Keratinocyte (primary cell): ENCODE measurements around the gene ADORA2B. TPM values are rescaled to one million over a fixed set of nuclear protein-coding genes. Genes with fewer than 3 reads are reported as not detected.

ENCODE experiments used
- DNase-seq: peaks from one replicate; pipeline ENCODE4 v3.0.0-alpha.2; 2011; ENCODE audit warnings: low read depth, missing footprints, low spot score
- FAIRE-seq: peaks from 2 replicates; lab custom pipeline; 2011; peaks lifted over from hg19 to GRCh38; lab: Jason Lieb, UNC
- H2AFZ ChIP-seq: 2 replicates; pipeline ENCODE4 v1.6.0; 2012; ENCODE audit warnings: low read length, control low read depth, inconsistent platforms; ENCODE audit not compliant: control insufficient read depth
- H3K27ac ChIP-seq: 2 replicates; pipeline ENCODE4 v1.5.1; 2011; ENCODE audit warnings: low read length; ENCODE audit not compliant: control insufficient read depth, insufficient read depth
- H3K27me3 ChIP-seq: 3 replicates; pipeline ENCODE4 v1.6.0; 2011; ENCODE audit warnings: low read length; ENCODE audit not compliant: control insufficient read depth, insufficient read depth; ENCODE audit errors: extremely low read depth
- H3K36me3 ChIP-seq, 2 experiments: 2 replicates in 1 of 2; 3 replicates in 1 of 2; pipeline ENCODE4 v1.5.1; 2011; ENCODE audit warnings: low read length in 2 of 2, mild to moderate bottlenecking in 1 of 2; ENCODE audit not compliant: control insufficient read depth in 2 of 2, insufficient read depth in 2 of 2; ENCODE audit errors: extremely low read depth in 1 of 2
- H3K4me1 ChIP-seq: 3 replicates; pipeline ENCODE4 v1.5.1; 2011; ENCODE audit warnings: low read length; ENCODE audit not compliant: control insufficient read depth, insufficient read depth; ENCODE audit errors: extremely low read depth
- H3K4me2 ChIP-seq: 3 replicates; pipeline ENCODE4 v1.6.0; 2011; ENCODE audit warnings: low read depth, low read length; ENCODE audit not compliant: control insufficient read depth, insufficient read depth; ENCODE audit errors: extremely low read depth
- H3K4me3 ChIP-seq, 3 experiments: fragments of 200-600 bp in 1 of 3; sonication (generic) in 1 of 3; 2 replicates in 2 of 3; 3 replicates in 1 of 3; pipeline ENCODE4 v1.5.1; 2011 to 2016; ENCODE audit warnings: low read length in 3 of 3, mild to moderate bottlenecking in 3 of 3, control low read depth in 2 of 3, inconsistent platforms in 1 of 3, low read depth in 1 of 3, mixed read lengths in 1 of 3, mixed run types in 1 of 3, moderate library complexity in 1 of 3; ENCODE audit not compliant: control insufficient read depth in 2 of 3, insufficient read depth in 2 of 3; ENCODE audit errors: extremely low read depth in 1 of 3
- H3K79me2 ChIP-seq: 2 replicates; pipeline ENCODE4 v1.6.0; 2012; ENCODE audit warnings: low read length; ENCODE audit not compliant: control insufficient read depth, insufficient read depth
- H3K9ac ChIP-seq: 3 replicates; pipeline ENCODE4 v1.6.0; 2011; ENCODE audit warnings: low read length; ENCODE audit not compliant: control insufficient read depth, insufficient read depth; ENCODE audit errors: extremely low read depth
- H3K9me1 ChIP-seq: 3 replicates; pipeline ENCODE4 v1.6.0; 2011; ENCODE audit warnings: low read length; ENCODE audit not compliant: control insufficient read depth, insufficient read depth; ENCODE audit errors: extremely low read depth
- H3K9me3 ChIP-seq: 2 replicates; pipeline ENCODE4 v1.5.1; 2012; ENCODE audit warnings: low read depth, low read length; ENCODE audit not compliant: control insufficient read depth
- H4K20me1 ChIP-seq: 3 replicates; pipeline ENCODE4 v1.6.0; 2011; ENCODE audit warnings: low read length; ENCODE audit not compliant: control insufficient read depth, insufficient read depth; ENCODE audit errors: extremely low read depth
- CTCF ChIP-seq, 3 experiments: IDR thresholded peaks in 1 of 3; conservative IDR thresholded peaks in 1 of 3; optimal IDR thresholded peaks in 1 of 3; 2 replicates in 2 of 3; 3 replicates in 1 of 3; pipeline versions ENCODE3 to v1.5.1; 2011; ENCODE audit warnings: low read length in 3 of 3, mild to moderate bottlenecking in 3 of 3, moderate library complexity in 2 of 3, control low read depth in 1 of 3, inconsistent platforms in 1 of 3; ENCODE audit not compliant: insufficient read depth in 2 of 3; ENCODE audit errors: extremely low read depth in 1 of 3
- EZH2 ChIP-seq: IDR thresholded peaks from one replicate; pipeline ENCODE4 v1.6.1; 2012; ENCODE audit warnings: inconsistent platforms, mild to moderate bottlenecking, low read length, moderate library complexity
- dilution Hi-C: fragments of 300-500 bp; cut with MboI; formaldehyde crosslinking; loops from one replicate; pipeline ENCODE4 v1.7.0; 2020; ENCODE audit warnings: low sequenced_read_pairs; ENCODE audit not compliant: extremely low pct_ligation_motif_present
- polyA plus RNA-seq, 5 experiments: library from polyadenylated mRNA; depleted of rRNA in 3 of 5; stranded (reverse) in 3 of 5; stranded (forward) in 1 of 5; unstranded in 1 of 5; fragments of >200 nt; gene quantifications; 1 replicate in 1 of 5; 2 replicates in 3 of 5; 3 replicates in 1 of 5; pipeline versions ENCODE4 v1.2.1 to v1.2.3, GENCODE V29; 2011 to 2012; ENCODE audit warnings: missing spikeins in 2 of 5, low read depth in 1 of 5, low replicate concordance in 1 of 5

The ADORA2B gene
- polyA plus RNA-seq, 1 donor (not counting 4 experiments of a cell fraction or from before 2014, with no cell fraction given), result 50.0 TPM

GRCh38 chr17:16007439-16007838, 62.5 kb downstream of the ADORA2B start:
- Histone ChIP-seq H3K79me2 (peaks cover 38% of the 10 kb centered on the region), H3K36me3 (peaks cover 36 to 45% of the 10 kb centered on the region in 2 experiments), H3K9me3 (no peaks in the 10 kb centered on the region), H2AFZ (no peak overlapping the region), H3K4me1 (no peaks in the 10 kb centered on the region), H3K9ac (no peak overlapping the region), H3K4me3 (no peak overlapping the region), H4K20me1 (no peaks in the 10 kb centered on the region), H3K27me3 (no peaks in the 10 kb centered on the region), H3K9me1 (no peaks in the 10 kb centered on the region), H3K4me2 (no peak overlapping the region), H3K27ac (no peak overlapping the region)
- dilution Hi-C loops, result no loop called here
- TF ChIP-seq EZH2, result no peak
- no peak for TF ChIP-seq CTCF (optimal IDR thresholded peaks at IDR 0.05 in 1 of 3, IDR thresholded peaks at IDR 0.05 in 1 of 3, conservative IDR thresholded peaks at IDR 0.05 in 1 of 3; ENCODE audit: extremely low read depth in 1 of 3, insufficient read depth in 2 of 3, low read length in 3 of 3)
- DNase-seq (no peak), FAIRE-seq (no peak)

GRCh38 chr17:16013943-16014407, 69.0 kb downstream of the ADORA2B start:
- Histone ChIP-seq H3K27ac (no peak overlapping the region), H3K9me1 (no peaks in the 10 kb centered on the region), H3K9me3 (no peaks in the 10 kb centered on the region), H3K4me3 (no peak overlapping the region), H3K79me2 (peaks cover 59% of the 10 kb centered on the region), H3K4me2 (peak overlapping the region; percentile 36), H3K36me3 (peaks cover 9 to 11% of the 10 kb centered on the region in 2 experiments), H3K9ac (no peak overlapping the region), H4K20me1 (no peaks in the 10 kb centered on the region), H3K4me1 (peaks cover 11% of the 10 kb centered on the region), H3K27me3 (no peaks in the 10 kb centered on the region), H2AFZ (no peak overlapping the region)
- FAIRE-seq (peak; percentile 97), DNase-seq (peak; percentile 55)
- no peak for TF ChIP-seq EZH2
- peak; percentile 30 to 79 (median 62) for TF ChIP-seq CTCF (optimal IDR thresholded peaks at IDR 0.05 in 1 of 3, IDR thresholded peaks at IDR 0.05 in 1 of 3, conservative IDR thresholded peaks at IDR 0.05 in 1 of 3; ENCODE audit: extremely low read depth in 1 of 3, insufficient read depth in 2 of 3, low read length in 3 of 3)
- dilution Hi-C loops, result no loop called here
